ENCODE data around the gene UBAP2. TPM values are rescaled to one million over a fixed set of nuclear protein-coding genes. Genes with fewer than 3 reads are reported as not detected.

The UBAP2 gene
- total RNA-seq, 4 donors from 2014 or later, result 27.2 to 52.5 (median 32.9) TPM

DNA sequence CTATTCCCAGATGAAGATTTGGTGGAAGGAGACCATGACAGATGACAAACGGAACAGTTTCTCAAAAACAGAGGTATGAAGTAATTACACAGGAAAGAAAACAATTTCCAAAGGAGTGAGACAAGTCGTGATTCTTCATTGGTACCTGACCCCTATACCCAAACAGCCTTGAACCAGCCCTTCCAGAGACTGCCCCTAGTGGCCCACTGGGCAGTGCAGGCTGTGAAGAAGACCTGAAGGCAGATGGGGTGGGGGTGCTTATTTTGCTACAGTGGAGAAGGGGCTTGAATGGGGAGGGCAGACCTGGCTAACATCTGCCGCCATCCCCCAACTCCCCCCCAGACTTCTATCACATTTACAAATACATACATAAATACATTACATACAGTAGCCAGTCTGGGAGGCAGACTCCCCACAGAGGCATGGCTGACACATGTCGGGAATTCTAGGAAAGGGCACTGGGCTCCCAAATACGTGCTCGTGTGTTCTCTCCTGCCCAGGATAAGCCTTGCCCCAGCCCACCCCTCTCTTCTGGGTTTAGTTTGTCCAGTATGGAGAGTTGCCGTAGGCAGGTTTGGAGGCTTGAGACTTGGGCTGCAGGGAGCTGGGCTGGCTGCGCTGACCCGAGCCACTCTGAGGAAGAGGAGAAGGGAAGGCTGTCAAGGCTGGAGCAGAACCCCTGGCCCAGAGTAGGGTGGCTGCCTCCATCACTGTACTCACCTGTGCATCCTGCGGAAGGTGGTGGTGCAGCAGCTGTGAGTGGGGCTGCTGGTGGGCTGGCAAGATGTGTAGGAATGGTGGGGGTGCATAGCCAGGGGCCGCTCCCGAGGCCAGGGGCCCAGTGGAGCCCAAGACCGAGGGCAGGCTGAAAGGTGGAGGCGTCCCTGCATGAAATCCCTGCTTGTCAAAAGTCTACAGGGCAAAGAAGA, 126.5 kb downstream of the UBAP2 start:
- no peaks in the 10 kb centered on the region for H3K27me3 ChIP-seq
- TF ChIP-seq, protein P1, sequence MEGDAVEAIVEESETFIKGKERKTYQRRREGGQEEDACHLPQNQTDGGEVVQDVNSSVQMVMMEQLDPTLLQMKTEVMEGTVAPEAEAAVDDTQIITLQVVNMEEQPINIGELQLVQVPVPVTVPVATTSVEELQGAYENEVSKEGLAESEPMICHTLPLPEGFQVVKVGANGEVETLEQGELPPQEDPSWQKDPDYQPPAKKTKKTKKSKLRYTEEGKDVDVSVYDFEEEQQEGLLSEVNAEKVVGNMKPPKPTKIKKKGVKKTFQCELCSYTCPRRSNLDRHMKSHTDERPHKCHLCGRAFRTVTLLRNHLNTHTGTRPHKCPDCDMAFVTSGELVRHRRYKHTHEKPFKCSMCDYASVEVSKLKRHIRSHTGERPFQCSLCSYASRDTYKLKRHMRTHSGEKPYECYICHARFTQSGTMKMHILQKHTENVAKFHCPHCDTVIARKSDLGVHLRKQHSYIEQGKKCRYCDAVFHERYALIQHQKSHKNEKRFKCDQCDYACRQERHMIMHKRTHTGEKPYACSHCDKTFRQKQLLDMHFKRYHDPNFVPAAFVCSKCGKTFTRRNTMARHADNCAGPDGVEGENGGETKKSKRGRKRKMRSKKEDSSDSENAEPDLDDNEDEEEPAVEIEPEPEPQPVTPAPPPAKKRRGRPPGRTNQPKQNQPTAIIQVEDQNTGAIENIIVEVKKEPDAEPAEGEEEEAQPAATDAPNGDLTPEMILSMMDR (IDR thresholded peaks at IDR 0.05), result peak; percentile 12 to 56
- TF ChIP-seq EP300 (IDR thresholded peaks at IDR 0.05) (no peak), POLR2A (IDR thresholded peaks at IDR 0.05) (no peak), POLR2AphosphoS5 (IDR thresholded peaks at IDR 0.05) (no peak)
- H3K9me3 ChIP-seq, result no peaks in the 10 kb centered on the region
- DNase-seq (ENCODE audit: low spot score in 2 of 2), result no peak
- no peak overlapping the region for H3K4me3 ChIP-seq
- H3K36me3 ChIP-seq, result peaks cover 94% of the 10 kb centered on the region
- WGBS, result 89% methylated on average over 14 of the region's 14 CpGs
- no peak overlapping the region for H3K27ac ChIP-seq
- peaks cover 2% of the 10 kb centered on the region for H3K4me1 ChIP-seq

DNA sequence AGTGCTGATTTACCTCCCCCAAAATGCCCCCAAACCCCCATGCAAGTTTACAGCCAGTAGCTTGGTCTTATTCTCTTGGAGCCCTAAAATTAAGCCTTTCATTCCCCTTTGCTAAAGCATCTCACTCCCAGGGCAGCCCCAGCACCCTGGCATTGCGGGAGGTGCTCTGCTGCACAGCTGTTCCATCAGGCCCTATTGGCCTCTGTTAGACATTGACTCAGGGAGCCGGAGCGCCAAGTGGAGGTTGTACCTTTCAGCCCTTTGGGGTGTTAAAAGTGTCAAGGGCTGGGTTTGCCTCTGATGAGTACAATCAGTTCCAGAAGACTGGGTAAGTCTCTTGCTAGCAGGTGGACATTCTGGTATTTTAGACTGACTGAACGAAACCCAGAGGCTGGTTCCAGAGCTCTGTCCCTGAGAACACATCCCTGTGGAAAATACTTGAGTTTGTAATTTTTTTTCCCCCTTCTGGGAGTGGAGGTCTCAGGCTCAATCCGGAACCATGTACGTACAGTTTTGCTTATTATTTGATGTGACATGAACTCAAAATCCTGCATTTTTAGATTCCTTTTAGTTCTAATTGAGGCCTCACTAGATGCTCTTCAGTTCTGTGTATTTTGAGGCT, 129.3 kb downstream of the UBAP2 start:
- Histone ChIP-seq H3K4me1 (no peaks in the 10 kb centered on the region), H3K36me3 (peaks cover 80% of the 10 kb centered on the region), H3K27ac (no peak overlapping the region), H3K9me3 (no peaks in the 10 kb centered on the region), H3K4me3 (no peak overlapping the region), H3K27me3 (no peaks in the 10 kb centered on the region)
- TF ChIP-seq POLR2A (IDR thresholded peaks at IDR 0.05) (no peak), EP300 (IDR thresholded peaks at IDR 0.05) (no peak), POLR2AphosphoS5 (IDR thresholded peaks at IDR 0.05) (no peak)
- TF ChIP-seq, protein P1 (IDR thresholded peaks at IDR 0.05), result no peak
- DNase-seq (ENCODE audit: low spot score in 2 of 2), result no peak
- WGBS, result 96% methylated on average over 6 of the region's 6 CpGs

DNA sequence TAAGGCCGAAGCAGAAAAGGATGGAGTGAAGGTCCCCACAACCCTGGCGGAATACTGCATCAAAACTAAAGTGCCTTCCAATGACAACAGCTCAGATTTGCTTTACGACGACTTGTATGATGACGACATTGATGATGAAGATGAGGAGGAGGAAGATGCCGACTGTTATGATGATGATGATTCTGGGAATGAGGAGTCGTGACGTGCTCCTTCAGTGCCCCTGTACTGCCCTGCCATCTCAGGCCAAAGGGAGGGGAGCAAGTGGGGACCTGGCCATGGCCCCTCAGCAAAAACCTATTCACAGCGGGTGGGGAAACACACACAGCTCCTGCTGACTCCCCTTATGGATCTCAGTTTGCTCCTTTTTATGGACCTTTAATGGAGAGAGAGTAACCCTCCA, 131.7 kb downstream of the UBAP2 start:
- WGBS, result 89% methylated on average over 9 of the region's 9 CpGs
- H3K4me3 ChIP-seq, result no peak overlapping the region
- peaks cover 73% of the 10 kb centered on the region for H3K36me3 ChIP-seq
- H3K4me1 ChIP-seq, result no peaks in the 10 kb centered on the region
- H3K27ac ChIP-seq, result no peak overlapping the region
- no peak for TF ChIP-seq POLR2A (IDR thresholded peaks at IDR 0.05)
- TF ChIP-seq, protein P1 (IDR thresholded peaks at IDR 0.05), result no peak
- no peaks in the 10 kb centered on the region for H3K9me3 ChIP-seq
- H3K27me3 ChIP-seq, result no peaks in the 10 kb centered on the region
- no peak for DNase-seq (ENCODE audit: low spot score in 2 of 2)

DNA sequence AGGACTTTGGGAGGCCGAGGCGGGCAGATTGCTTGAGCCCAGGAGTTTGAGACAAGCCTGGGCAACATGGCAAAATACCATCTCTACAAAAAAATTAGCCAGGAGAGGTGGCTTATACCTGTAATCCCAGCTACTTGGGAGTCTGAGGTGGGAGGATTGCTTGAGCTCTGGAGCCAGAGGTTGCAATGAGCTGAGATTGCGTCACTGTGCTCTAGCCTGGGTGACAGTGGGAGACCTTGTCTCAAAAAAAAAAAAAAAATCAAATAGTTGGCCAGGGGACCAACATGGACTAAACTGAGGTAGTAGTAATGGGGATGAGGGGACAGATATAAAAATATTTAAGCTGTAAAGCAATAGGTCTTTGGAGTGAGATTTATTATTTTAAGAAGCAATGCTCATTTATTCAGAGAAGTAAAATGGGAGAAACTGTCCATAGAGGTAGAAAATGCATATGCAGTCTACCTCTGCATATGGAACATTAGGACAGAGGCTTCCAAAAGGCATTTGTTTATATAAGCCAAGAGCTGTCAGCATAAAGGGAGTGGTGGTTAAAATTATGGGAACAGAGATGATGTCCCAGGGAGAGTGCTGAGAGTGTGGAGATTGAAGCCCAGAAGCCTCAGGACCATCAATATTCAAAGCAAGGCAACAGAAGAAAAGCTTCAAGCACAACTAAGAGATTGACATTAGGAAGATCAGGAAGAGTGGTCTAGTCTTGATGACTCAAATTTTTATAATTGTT, 133.6 kb downstream of the UBAP2 start:
- Histone ChIP-seq H3K27me3 (no peaks in the 10 kb centered on the region), H3K4me3 (no peak overlapping the region), H3K36me3 (peaks cover 60% of the 10 kb centered on the region), H3K4me1 (no peaks in the 10 kb centered on the region), H3K27ac (no peak overlapping the region), H3K9me3 (no peaks in the 10 kb centered on the region)
- WGBS, result 98% methylated on average over 3 of the region's 3 CpGs
- DNase-seq (ENCODE audit: low spot score in 2 of 2), result no peak
- TF ChIP-seq POLR2A (IDR thresholded peaks at IDR 0.05) (no peak), EP300 (IDR thresholded peaks at IDR 0.05) (no peak)

DNA sequence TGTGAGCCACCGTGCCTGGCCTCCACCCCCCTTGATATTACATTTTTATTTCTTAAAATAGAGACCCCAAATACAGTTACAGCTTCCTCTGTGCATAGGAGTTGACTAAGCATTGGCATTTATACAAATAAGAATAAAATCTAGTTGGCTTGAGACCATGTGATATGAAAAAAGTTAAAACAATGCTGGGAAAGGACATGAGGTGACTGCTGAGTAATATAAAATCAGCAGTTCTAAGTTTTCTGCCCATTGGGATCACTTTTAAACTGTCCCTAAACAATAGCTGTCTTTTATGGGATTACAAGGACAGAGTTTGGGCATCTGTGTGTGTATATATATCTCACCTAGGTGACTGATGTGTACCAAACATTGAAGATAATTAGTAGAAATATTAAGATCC, 135.1 kb downstream of the UBAP2 start:
- 88% methylated on average over 1 of the region's 1 CpG for WGBS
- H3K4me1 ChIP-seq, result no peaks in the 10 kb centered on the region
- H3K27ac ChIP-seq, result no peak overlapping the region
- peaks cover 47% of the 10 kb centered on the region for H3K36me3 ChIP-seq
- TF ChIP-seq POLR2AphosphoS5 (IDR thresholded peaks at IDR 0.05) (no peak), EP300 (IDR thresholded peaks at IDR 0.05) (no peak)
- no peak for DNase-seq (ENCODE audit: low spot score in 2 of 2)
- H3K27me3 ChIP-seq, result no peaks in the 10 kb centered on the region
- no peaks in the 10 kb centered on the region for H3K9me3 ChIP-seq
- no peak overlapping the region for H3K4me3 ChIP-seq

DNA sequence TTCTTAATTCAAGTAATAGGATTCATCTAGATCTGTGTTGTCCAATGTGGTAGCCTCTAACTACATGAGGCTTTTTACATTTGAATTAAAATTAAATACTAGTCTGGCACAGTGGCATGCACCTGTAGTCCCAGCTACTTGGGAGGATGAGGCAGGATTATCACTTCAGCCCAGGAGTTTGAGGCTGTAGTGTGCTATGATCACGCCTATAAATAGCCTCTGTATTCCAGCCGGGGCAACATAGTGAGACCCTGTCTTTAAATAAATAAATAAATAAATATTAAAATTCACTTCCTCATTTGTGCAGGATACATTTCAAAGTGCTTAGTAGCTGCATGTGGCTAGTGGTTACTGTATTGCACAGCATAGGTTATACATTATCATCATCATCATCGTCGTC, 139.9 kb downstream of the UBAP2 start:
- H3K4me1 ChIP-seq, result no peaks in the 10 kb centered on the region
- no peaks in the 10 kb centered on the region for H3K27me3 ChIP-seq
- no peak overlapping the region for H3K27ac ChIP-seq
- no peak for TF ChIP-seq POLR2A (IDR thresholded peaks at IDR 0.05)
- TF ChIP-seq POLR2AphosphoS5 (IDR thresholded peaks at IDR 0.05), result no peak
- TF ChIP-seq, protein P1 (IDR thresholded peaks at IDR 0.05), result no peak
- peaks cover 24% of the 10 kb centered on the region for H3K36me3 ChIP-seq
- WGBS, result 98% methylated on average over 4 of the region's 4 CpGs
- DNase-seq (ENCODE audit: low spot score in 2 of 2), result no peak
- no peaks in the 10 kb centered on the region for H3K9me3 ChIP-seq
- H3K4me3 ChIP-seq, result no peak overlapping the region

All from suprapubic skin (tissue), 4 donors.